DND-41 (cell line): ENCODE results near the gene SNX32.

Experiments used
- ATAC-seq: fragments of 200-7000 bp; cut with Tn5 transposase; 3 replicates; pipeline ENCODE4 v1.9.1; 2021; ENCODE audit warnings: low read depth; ENCODE audit not compliant: insufficient read depth
- DNase-seq: peaks from one replicate; pipeline ENCODE4 v3.0.0-alpha.2; 2020
- H2AFZ ChIP-seq: 2 replicates; pipeline ENCODE4 v1.6.0; 2012; ENCODE audit warnings: low read depth, low read length
- H3K27ac ChIP-seq: 2 replicates; pipeline ENCODE4 v1.5.1; 2012; ENCODE audit warnings: low read length, inconsistent platforms
- H3K27me3 ChIP-seq: fragments of 200-600 bp; sonication (generic); 2 replicates; pipeline ENCODE4 v1.6.0; 2012; ENCODE audit warnings: low read length, mild to moderate bottlenecking, inconsistent platforms; ENCODE audit not compliant: insufficient read depth, poor library complexity
- H3K36me3 ChIP-seq: 2 replicates; pipeline ENCODE4 v1.5.1; 2012; ENCODE audit warnings: low read length, inconsistent platforms; ENCODE audit not compliant: insufficient read depth
- H3K4me1 ChIP-seq: 2 replicates; pipeline ENCODE4 v1.5.1; 2012; ENCODE audit warnings: mild to moderate bottlenecking, low read length; ENCODE audit not compliant: insufficient read depth
- H3K4me2 ChIP-seq: 2 replicates; pipeline ENCODE4 v1.6.0; 2012; ENCODE audit warnings: mild to moderate bottlenecking, moderate library complexity, low read length, inconsistent platforms; ENCODE audit not compliant: insufficient read depth
- H3K4me3 ChIP-seq, 2 experiments: fragments of 200-600 bp in 1 of 2; shearing (Covaris generic) in 1 of 2; 2 replicates each; pipeline ENCODE4 v1.5.1; 2012 to 2016; ENCODE audit warnings: inconsistent platforms in 2 of 2, low read length in 2 of 2, mild to moderate bottlenecking in 2 of 2, low read depth in 1 of 2, moderate library complexity in 1 of 2
- H3K79me2 ChIP-seq: 2 replicates; pipeline ENCODE4 v1.6.0; 2012; ENCODE audit warnings: low read length, inconsistent platforms; ENCODE audit not compliant: insufficient read depth
- H3K9ac ChIP-seq: 2 replicates; pipeline ENCODE4 v1.6.0; 2012; ENCODE audit warnings: low read depth, mild to moderate bottlenecking, inconsistent platforms, low read length, moderate library complexity
- H3K9me3 ChIP-seq: 2 replicates; pipeline ENCODE4 v1.5.1; 2012; ENCODE audit warnings: low read length, moderate library complexity, mild to moderate bottlenecking, inconsistent platforms; ENCODE audit not compliant: insufficient read depth, severe bottlenecking
- H4K20me1 ChIP-seq: 2 replicates; pipeline ENCODE4 v1.6.0; 2012; ENCODE audit warnings: low read length; ENCODE audit not compliant: insufficient read depth
- CTCF ChIP-seq: IDR thresholded peaks from 2 replicates; pipeline ENCODE4 v1.5.1; 2012; ENCODE audit warnings: borderline replicate concordance, low read length, moderate library complexity, mild to moderate bottlenecking; ENCODE audit not compliant: poor library complexity, severe bottlenecking; ENCODE audit errors: extremely low read depth
- EZH2 ChIP-seq: IDR thresholded peaks from 3 replicates; pipeline ENCODE4 v1.6.1; 2012; ENCODE audit warnings: borderline replicate concordance, low read depth, mild to moderate bottlenecking, moderate library complexity, low read length, inconsistent platforms; ENCODE audit not compliant: severe bottlenecking

The SNX32 gene

GRCh38 chr11:65899356-65900124 lies 65.8 kb downstream of the SNX32 start:
- 0 out of 2 replicates have a peak, but pooled peaks cover 5% of the 10 kb centered on the region for H4K20me1 ChIP-seq
- H3K9ac ChIP-seq: peak overlapping the region; percentile 43
- DNase-seq: peak; percentile 69
- no peak overlapping the region for H3K27ac ChIP-seq
- peak overlapping the region; percentile 41 for H2AFZ ChIP-seq
- H3K36me3 ChIP-seq: no peaks in the 10 kb centered on the region
- no peaks in the 10 kb centered on the region for H3K9me3 ChIP-seq
- H3K4me1 ChIP-seq: peaks cover 23% of the 10 kb centered on the region
- H3K4me2 ChIP-seq: peak overlapping the region; percentile 69
- TF ChIP-seq CTCF (peak; percentile 36), EZH2 (peak; percentile 80)
- H3K4me3 ChIP-seq: peak overlapping the region in 1 of 2 experiments; percentile 53; a peak in 2 of 4 replicates
- no peaks in the 10 kb centered on the region for H3K79me2 ChIP-seq
- H3K27me3 ChIP-seq: peaks cover 46% of the 10 kb centered on the region
- peak; percentile 69 for ATAC-seq

GRCh38 chr11:65900125-65900898 lies 66.5 kb downstream of the SNX32 start, which contains the start of gene FOSL1:
Gene FOSL1, minus strand, starts transcription at chr11:65900388. Its CDS starts 49 bp downstream, at chr11:65900339.
- H3K9ac ChIP-seq: peak within 1 kb of the TSS; percentile 43
- H3K4me3 ChIP-seq: peak within 1 kb of the TSS in 1 of 2 experiments; percentile 53; a peak in 2 of 4 replicates
- TF ChIP-seq EZH2 (peak; percentile 90), CTCF (no peak)
- H2AFZ ChIP-seq: peak within 1 kb of the TSS; percentile 41
- H3K36me3 ChIP-seq: no peaks in the 10 kb centered on the region
- DNase-seq (peak; percentile 63), ATAC-seq (peak; percentile 70)
- H3K9me3 ChIP-seq: no peaks in the 10 kb centered on the region
- peak within 1 kb of the TSS; percentile 69 for H3K4me2 ChIP-seq
- H4K20me1 ChIP-seq: 0 out of 2 replicates have a peak, but pooled peaks cover 5% of the 10 kb centered on the region
- no peak within 1 kb of the TSS for H3K27ac ChIP-seq
- H3K27me3 ChIP-seq: peaks cover 46% of the 10 kb centered on the region
- H3K4me1 ChIP-seq: peaks cover 23% of the 10 kb centered on the region
- H3K79me2 ChIP-seq: no peaks in the 10 kb centered on the region

- Histone ChIP-seq H3K36me3 (no peaks in the 10 kb centered on the region), H3K9ac (no peak overlapping the region), H3K4me3 (no peak overlapping the region), H4K20me1 (0 out of 2 replicates have a peak, but pooled peaks cover 5% of the 10 kb centered on the region), H2AFZ (no peak overlapping the region), H3K4me2 (no peak overlapping the region), H3K27ac (no peak overlapping the region), H3K27me3 (peaks cover 46% of the 10 kb centered on the region), H3K79me2 (no peaks in the 10 kb centered on the region), H3K9me3 (no peaks in the 10 kb centered on the region), H3K4me1 (peaks cover 23% of the 10 kb centered on the region)
- no peak for ATAC-seq
- DNase-seq: no peak
- TF ChIP-seq CTCF: no peak
- TF ChIP-seq EZH2: no peak
Measured at GRCh38 chr11:65900899-65901180, 67.1 kb downstream of the SNX32 start.
